HepG2 (cell line): ENCODE measurements around the gene PLD2. TPM values are rescaled to one million over a fixed set of nuclear protein-coding genes. Genes with fewer than 3 reads are reported as not detected.

Experiments
- ATAC-seq: fragments of 200-7000 bp; cut with Tn5 transposase; 3 replicates; pipeline ENCODE4 v1.9.1; 2020; ENCODE audit warnings: mild to moderate bottlenecking, moderate library complexity
- BruUV-seq: library from RNA; stranded (reverse); fragments of 400-500 nt; replicated peaks from 2 replicates; lab custom pipeline; 2021; lab: Mats Ljungman, UMichigan
- CTCF ChIA-PET: fragments of 300-600 bp; formaldehyde crosslinking; extraction: SDS; loops from one replicate; lab custom pipeline; 2021; ENCODE audit warnings: low total read pairs, inconsistent platforms, low intra/inter-chr PET ratio; lab: Yijun Ruan, JAX
- POLR2A ChIA-PET: fragments of 350-600 bp; sonication (Branson Sonifier 250); formaldehyde crosslinking; loops from one replicate; lab custom pipeline; 2020; ENCODE audit warnings: antibody characterized with exemption, inconsistent platforms; lab: Yijun Ruan, JAX
- DNase-seq: peaks from one replicate; pipeline ENCODE4 v3.0.0-alpha.2; 2015; ENCODE audit warnings: low spot score
- FAIRE-seq: peaks from 3 replicates; lab custom pipeline; 2011; peaks lifted over from hg19 to GRCh38; lab: Jason Lieb, UNC
- H2AFZ ChIP-seq: one replicate; pipeline ENCODE4 v1.6.1; 2011; ENCODE audit warnings: low read length, inconsistent platforms
- H3K27ac ChIP-seq: fragments of 300-600 bp; 3 replicates; pipeline ENCODE4 v1.8.0; 2011; ENCODE audit warnings: mixed run types, mild to moderate bottlenecking, mixed read lengths, low read length, inconsistent platforms; ENCODE audit not compliant: insufficient read depth; ENCODE audit errors: extremely low read length
- H3K27me3 ChIP-seq, 2 experiments: fragments of 200-600 bp in 1 of 2; 2 replicates in 1 of 2; 3 replicates in 1 of 2; pipeline versions ENCODE4 v1.6.0 to v1.8.0; 2011; ENCODE audit warnings: low read length in 2 of 2, mild to moderate bottlenecking in 2 of 2, moderate library complexity in 2 of 2, inconsistent platforms in 1 of 2; ENCODE audit not compliant: insufficient read depth in 2 of 2, control insufficient read depth in 1 of 2
- H3K36me3 ChIP-seq, 2 experiments: fragments of 200-600 bp in 1 of 2; replicated peaks in 1 of 2; 2 replicates in 1 of 2; 3 replicates in 1 of 2; pipeline versions ENCODE4 v1.5.1 to v1.8.0; 2011; ENCODE audit warnings: low read length in 2 of 2, inconsistent platforms in 1 of 2; ENCODE audit not compliant: insufficient read depth in 2 of 2, control insufficient read depth in 1 of 2
- H3K4me1 ChIP-seq: 2 replicates; pipeline ENCODE4 v1.5.1; 2012; ENCODE audit warnings: low read length, inconsistent platforms; ENCODE audit not compliant: insufficient read depth
- H3K4me2 ChIP-seq: 2 replicates; pipeline ENCODE4 v1.6.0; 2011; ENCODE audit warnings: low read depth, low read length, inconsistent platforms
- H3K4me3 ChIP-seq, 3 experiments: fragments of 200-600 bp in 1 of 3; sonication (generic), shearing (Covaris generic) in 1 of 3; replicated peaks in 1 of 3; 2 replicates each; pipeline ENCODE4 v1.5.1; 2011 to 2016; ENCODE audit warnings: low read length in 3 of 3, inconsistent platforms in 2 of 3, low read depth in 2 of 3, mild to moderate bottlenecking in 2 of 3, control low read depth in 1 of 3, mixed read lengths in 1 of 3; ENCODE audit not compliant: insufficient read depth in 1 of 3
- H3K79me2 ChIP-seq: one replicate; pipeline ENCODE4 v1.6.1; 2011; ENCODE audit warnings: low read length, inconsistent platforms; ENCODE audit not compliant: insufficient read depth
- H3K9ac ChIP-seq: 2 replicates; pipeline ENCODE4 v1.6.0; 2011; ENCODE audit warnings: mild to moderate bottlenecking, low read depth, low read length, inconsistent platforms; ENCODE audit not compliant: insufficient read depth
- H3K9me3 ChIP-seq: 2 replicates; pipeline ENCODE4 v1.5.1; 2012; ENCODE audit warnings: mild to moderate bottlenecking, low read length
- H4K20me1 ChIP-seq: 2 replicates; pipeline ENCODE4 v1.6.0; 2011; ENCODE audit warnings: inconsistent platforms, mild to moderate bottlenecking, low read length, moderate library complexity; ENCODE audit not compliant: insufficient read depth
- CREB3 ChIP-seq: sonication (generic); formaldehyde crosslinking; IDR thresholded peaks from 2 replicates; pipeline ENCODE4 v1.5.0; 2020; ENCODE audit warnings: missing genetic modification reagents
- MXD4 ChIP-seq: IDR thresholded peaks from 2 replicates; pipeline ENCODE4 v1.6.1; 2016; ENCODE audit warnings: mild to moderate bottlenecking, missing biosample characterization, missing genetic modification reagents
- NFE2 ChIP-seq: sonication (generic); formaldehyde crosslinking; IDR thresholded peaks from 2 replicates; pipeline ENCODE4 v1.4.0; 2020; ENCODE audit warnings: missing genetic modification reagents
- NFE2L1 ChIP-seq: sonication (generic); formaldehyde crosslinking; IDR thresholded peaks from 2 replicates; pipeline ENCODE4 v1.4.0; 2020; ENCODE audit warnings: missing genetic modification reagents, mild to moderate bottlenecking, borderline replicate concordance
- NFYB ChIP-seq: sonication (generic); formaldehyde crosslinking; IDR thresholded peaks from 2 replicates; pipeline ENCODE4 v1.4.0; 2020; ENCODE audit warnings: missing genetic modification reagents
- RXRB ChIP-seq: IDR thresholded peaks from 2 replicates; pipeline ENCODE4 v1.6.1; 2016; ENCODE audit warnings: borderline replicate concordance, missing genetic modification reagents, missing compliant biosample characterization
- ZNF431 ChIP-seq: sonication (generic); formaldehyde crosslinking; IDR thresholded peaks from 2 replicates; pipeline ENCODE4 v1.9.0; 2022; ENCODE audit warnings: missing genetic modification reagents, low read depth, mild to moderate bottlenecking, borderline replicate concordance
- WGBS: methylation state at CpG from one replicate; pipeline ENCODE4 v1.1.6; 2017; ENCODE audit warnings: low lambda C conversion rate; 5-methylcytosine and 5-hydroxymethylcytosine counted together
- in situ Hi-C: cut with HindIII; loops from 2 replicates; pipeline ENCODE4 v1.10.0; 2017; ENCODE audit warnings: low pct_unique_long_range_greater_than_20kb; ENCODE audit not compliant: extremely low pct_ligation_motif_present
- intact Hi-C: fragments of 100-400 bp; cut with micrococcal nuclease; formaldehyde crosslinking; loops from one replicate; pipeline ENCODE4 v1.10.0; 2022; ENCODE audit not compliant: unreplicated experiment
- polyA plus RNA-seq, 8 experiments: library from polyadenylated mRNA; depleted of rRNA in 3 of 8; stranded (reverse) in 7 of 8; unstranded in 1 of 8; fragments of >200 nt; fragmentation: Illumina TruSeq in 4 of 8; extraction: Trizol in 4 of 8; gene quantifications; 2 replicates each; pipeline versions ENCODE4 v1.2.1 to v1.2.3, GENCODE V29; 2011 to 2016; ENCODE audit warnings: low read depth in 4 of 8, missing spikeins in 1 of 8, mixed read lengths in 1 of 8; ENCODE audit not compliant: insufficient read depth in 1 of 8
- total RNA-seq, 5 experiments: library from RNA; depleted of rRNA; stranded (reverse); fragments of >200 nt; fragmentation: Illumina TruSeq; extraction: Trizol; gene quantifications; 2 replicates each; pipeline ENCODE4 v1.2.3, GENCODE V29; 2016; ENCODE audit warnings: low read depth in 1 of 5
- TF ChIP-seq, protein P1 (sequence below): sonication (generic); formaldehyde crosslinking; IDR thresholded peaks from 2 replicates; pipeline ENCODE4 v1.5.1; 2020; ENCODE audit warnings: missing genetic modification reagents, mild to moderate bottlenecking, borderline replicate concordance
- TF ChIP-seq, protein P2 (sequence below): sonication (generic); formaldehyde crosslinking; conservative IDR thresholded peaks from 2 replicates; pipeline ENCODE4 v1.4.0; 2020; ENCODE audit warnings: mild to moderate bottlenecking, missing genetic modification reagents, moderate library complexity

Gene PLD2
- total and polyA plus RNA-seq, 2 of the 13 experiments (the other 11 are each of a cell fraction or from before 2014, with no cell fraction given) = 13.4 to 29.7 TPM

- Histone ChIP-seq H4K20me1 (no peaks in the 10 kb centered on the region), H3K79me2 (no peaks in the 10 kb centered on the region), H3K27me3 (no peaks in the 10 kb centered on the region), H3K4me2 (no peak overlapping the region), H3K36me3 (peaks cover 9 to 10% of the 10 kb centered on the region in 2 experiments; a peak in 4 of 5 replicates), H3K4me1 (peaks cover 24% of the 10 kb centered on the region), H3K9ac (no peak overlapping the region), H3K9me3 (no peaks in the 10 kb centered on the region), H3K27ac (no peak overlapping the region), H2AFZ (no peak overlapping the region), H3K4me3 (no peak overlapping the region)
- in situ Hi-C loops (no loop called here), intact Hi-C loops (no loop called here)
- POLR2A ChIA-PET = no interaction called here
- 95% methylated on average over 12 of the region's 12 CpGs for WGBS
- ATAC-seq (no peak), DNase-seq (no peak), FAIRE-seq (no peak)
- no peak for TF ChIP-seq NFYB
- TF ChIP-seq, protein P1, sequence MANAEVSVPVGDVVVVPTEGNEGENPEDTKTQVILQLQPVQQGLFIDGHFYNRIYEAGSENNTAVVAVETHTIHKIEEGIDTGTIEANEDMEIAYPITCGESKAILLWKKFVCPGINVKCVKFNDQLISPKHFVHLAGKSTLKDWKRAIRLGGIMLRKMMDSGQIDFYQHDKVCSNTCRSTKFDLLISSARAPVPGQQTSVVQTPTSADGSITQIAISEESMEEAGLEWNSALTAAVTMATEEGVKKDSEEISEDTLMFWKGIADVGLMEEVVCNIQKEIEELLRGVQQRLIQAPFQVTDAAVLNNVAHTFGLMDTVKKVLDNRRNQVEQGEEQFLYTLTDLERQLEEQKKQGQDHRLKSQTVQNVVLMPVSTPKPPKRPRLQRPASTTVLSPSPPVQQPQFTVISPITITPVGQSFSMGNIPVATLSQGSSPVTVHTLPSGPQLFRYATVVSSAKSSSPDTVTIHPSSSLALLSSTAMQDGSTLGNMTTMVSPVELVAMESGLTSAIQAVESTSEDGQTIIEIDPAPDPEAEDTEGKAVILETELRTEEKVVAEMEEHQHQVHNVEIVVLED = no peak
- no peak for TF ChIP-seq ZNF431 (CRISPR knock-in tag)
- no peak for TF ChIP-seq NFE2
- TF ChIP-seq, protein P2, sequence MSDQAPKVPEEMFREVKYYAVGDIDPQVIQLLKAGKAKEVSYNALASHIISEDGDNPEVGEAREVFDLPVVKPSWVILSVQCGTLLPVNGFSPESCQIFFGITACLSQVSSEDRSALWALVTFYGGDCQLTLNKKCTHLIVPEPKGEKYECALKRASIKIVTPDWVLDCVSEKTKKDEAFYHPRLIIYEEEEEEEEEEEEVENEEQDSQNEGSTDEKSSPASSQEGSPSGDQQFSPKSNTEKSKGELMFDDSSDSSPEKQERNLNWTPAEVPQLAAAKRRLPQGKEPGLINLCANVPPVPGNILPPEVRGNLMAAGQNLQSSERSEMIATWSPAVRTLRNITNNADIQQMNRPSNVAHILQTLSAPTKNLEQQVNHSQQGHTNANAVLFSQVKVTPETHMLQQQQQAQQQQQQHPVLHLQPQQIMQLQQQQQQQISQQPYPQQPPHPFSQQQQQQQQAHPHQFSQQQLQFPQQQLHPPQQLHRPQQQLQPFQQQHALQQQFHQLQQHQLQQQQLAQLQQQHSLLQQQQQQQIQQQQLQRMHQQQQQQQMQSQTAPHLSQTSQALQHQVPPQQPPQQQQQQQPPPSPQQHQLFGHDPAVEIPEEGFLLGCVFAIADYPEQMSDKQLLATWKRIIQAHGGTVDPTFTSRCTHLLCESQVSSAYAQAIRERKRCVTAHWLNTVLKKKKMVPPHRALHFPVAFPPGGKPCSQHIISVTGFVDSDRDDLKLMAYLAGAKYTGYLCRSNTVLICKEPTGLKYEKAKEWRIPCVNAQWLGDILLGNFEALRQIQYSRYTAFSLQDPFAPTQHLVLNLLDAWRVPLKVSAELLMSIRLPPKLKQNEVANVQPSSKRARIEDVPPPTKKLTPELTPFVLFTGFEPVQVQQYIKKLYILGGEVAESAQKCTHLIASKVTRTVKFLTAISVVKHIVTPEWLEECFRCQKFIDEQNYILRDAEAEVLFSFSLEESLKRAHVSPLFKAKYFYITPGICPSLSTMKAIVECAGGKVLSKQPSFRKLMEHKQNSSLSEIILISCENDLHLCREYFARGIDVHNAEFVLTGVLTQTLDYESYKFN (CRISPR knock-in tag) = no peak
- no peak for TF ChIP-seq CREB3 (CRISPR knock-in tag)
- no peak for TF ChIP-seq RXRB (CRISPR knock-in tag)
- TF ChIP-seq MXD4 (CRISPR knock-in tag) = no peak
- TF ChIP-seq NFE2L1 (CRISPR knock-in tag) = no peak
- CTCF ChIA-PET = no interaction called here
- BruUV-seq = no TSS peak
These were observed 4.5 kb downstream of the PLD2 start for GRCh38 chr17:4811471-4811870.
